Measurements from ENCODE around the gene THBS2.
"Not testable (repeated sequence)": the region's sequence is repeated elsewhere in the genome, so short reads cannot be mapped to it uniquely, and the experiment has no call there.

Gene THBS2

DNA sequence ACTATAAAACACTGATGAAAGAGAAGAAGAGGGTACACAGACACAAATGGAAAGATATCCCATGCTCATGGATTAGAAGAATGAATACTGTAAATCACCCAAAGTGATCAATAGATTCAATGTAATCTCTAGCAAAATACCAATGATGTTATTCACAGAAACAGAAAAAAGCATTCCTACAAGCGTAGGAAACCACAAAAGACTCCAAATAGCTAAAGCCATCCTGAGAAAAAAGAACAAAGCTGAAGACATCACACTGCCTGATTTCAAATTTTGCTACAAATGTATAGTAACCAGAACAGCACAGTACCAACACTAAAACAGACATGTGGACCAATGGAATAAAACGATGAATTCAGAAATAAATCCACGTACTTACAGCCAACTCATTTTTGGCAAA, 43.0 kb downstream of the THBS2 start:
- no peak for DNase-seq (ENCODE audit: low read depth)

DNA sequence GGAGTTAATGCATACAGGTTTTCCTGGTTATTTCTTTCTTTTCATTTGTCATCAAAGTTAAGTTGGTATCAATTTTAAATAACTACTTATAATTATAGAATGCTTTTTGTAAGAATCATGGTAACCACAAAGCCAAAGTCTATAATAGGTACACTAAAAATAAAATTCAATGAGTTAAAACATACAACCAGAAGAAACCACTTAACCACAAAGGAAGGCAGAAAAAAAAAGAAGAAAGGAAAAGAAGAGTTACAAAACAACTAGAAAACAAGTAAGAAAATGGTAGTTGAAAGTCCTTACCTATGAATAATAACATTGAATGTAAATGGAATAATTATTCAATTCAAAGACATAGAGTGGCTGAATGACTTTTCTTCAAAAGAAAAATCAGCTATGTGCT, 45.6 kb downstream of the THBS2 start:
- DNase-seq (ENCODE audit: low read depth) = no peak

DNA sequence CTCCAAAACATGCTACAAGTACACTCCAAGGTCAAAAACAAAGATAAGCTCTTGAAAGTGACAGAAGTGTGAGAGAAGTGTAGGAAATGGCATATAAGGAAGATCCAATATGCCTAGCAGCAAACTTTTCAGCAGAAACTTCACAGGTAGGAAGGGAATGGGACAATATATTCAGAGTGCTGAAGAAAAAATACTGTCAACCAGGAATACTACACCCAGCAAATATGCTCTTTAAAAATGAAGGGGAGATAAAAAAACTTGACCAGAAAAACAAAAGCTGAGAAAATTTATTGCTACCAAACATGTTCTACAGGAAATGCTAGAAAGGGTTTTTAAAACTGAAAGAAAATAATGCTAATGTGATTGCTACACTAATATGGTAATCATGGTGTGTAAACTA, 46.2 kb downstream of the THBS2 start:
- no peak for DNase-seq (ENCODE audit: low read depth)

DNA sequence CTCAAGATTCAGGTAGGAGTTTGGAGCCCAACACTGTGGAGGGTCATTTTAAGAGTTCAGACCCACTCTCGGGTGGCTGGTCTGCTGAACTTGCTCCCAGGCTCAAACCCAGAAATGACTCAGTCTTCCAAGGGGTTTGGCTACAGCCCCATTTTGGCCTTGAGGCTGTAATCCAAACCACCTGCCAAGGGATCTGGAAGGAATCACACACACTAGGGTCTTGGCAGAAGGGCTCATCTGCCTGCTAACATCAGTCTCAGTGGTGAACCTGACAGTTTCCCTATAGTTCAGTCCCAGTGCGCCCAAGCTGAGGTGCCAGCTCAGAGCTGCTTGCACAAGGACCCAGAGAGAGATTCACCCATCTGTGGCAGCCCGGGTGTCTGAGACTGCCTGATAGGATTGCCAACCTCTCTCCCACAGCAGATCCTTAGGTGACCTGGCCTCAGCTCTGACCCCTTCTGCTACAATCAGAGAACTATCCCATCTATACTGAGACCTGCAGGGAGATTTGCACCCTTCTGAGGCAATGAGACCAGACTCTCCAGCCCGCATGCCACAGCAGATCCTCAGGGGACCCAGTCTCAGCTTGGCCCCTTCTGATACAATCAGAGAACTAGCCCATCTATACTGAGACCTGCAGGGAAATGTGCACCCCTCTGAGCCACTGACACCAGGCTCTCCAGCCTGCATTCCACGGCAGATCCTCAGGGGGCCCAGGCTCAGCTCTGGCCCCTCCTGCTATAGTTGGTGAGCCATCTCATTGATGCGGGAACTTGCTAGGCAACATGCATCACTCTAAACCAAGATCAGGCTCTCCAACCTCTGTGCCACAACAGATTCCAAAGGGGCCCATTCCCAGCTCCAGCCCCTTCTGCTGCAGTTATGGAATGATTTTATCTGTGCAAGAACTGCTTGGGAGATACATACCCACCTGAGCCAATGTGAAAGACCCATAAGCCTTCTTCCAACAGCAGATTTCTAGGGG, 48.2 kb downstream of the THBS2 start:
- no peak for DNase-seq (ENCODE audit: low read depth)

DNA sequence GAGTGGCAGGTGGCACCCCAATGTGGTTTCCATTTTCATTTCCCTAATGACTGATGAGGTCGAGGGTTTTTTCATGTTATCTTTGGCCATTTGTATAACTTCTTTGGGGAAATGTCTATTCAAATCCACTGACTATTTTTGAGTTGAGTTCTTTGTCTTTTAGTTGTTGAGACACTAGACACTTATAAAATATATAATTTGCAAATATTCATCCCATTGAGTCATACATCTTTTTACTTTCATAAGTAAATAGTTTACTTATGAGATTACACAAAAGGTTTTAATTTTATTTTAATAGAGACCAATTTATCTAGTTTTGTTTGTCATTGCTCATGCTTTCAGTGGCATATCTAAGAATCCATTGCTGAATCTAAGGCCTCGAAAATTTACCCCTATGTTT, 49.5 kb downstream of the THBS2 start:
- no peak for DNase-seq (ENCODE audit: low read depth)

DNA sequence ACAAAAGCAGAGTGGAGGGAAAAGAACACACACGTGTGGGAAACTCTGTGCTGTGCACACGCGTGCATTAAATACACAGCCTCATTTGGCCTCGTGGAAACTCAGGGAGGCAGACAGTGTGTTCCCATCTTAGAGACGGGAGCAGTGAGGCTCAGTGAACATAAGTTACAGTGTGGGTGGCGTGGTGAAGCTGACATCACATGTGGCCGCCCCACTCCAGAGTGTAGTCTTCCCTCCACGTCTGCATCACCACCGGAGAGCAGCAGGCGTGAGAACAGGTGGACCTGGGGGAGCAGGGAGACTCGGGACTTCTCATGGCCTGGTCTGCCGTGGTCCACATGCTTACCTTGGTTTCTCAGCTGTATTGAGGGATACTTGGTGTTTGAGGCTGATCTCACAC, 51.7 kb downstream of the THBS2 start:
- DNase-seq (ENCODE audit: low read depth) = no peak

DNA sequence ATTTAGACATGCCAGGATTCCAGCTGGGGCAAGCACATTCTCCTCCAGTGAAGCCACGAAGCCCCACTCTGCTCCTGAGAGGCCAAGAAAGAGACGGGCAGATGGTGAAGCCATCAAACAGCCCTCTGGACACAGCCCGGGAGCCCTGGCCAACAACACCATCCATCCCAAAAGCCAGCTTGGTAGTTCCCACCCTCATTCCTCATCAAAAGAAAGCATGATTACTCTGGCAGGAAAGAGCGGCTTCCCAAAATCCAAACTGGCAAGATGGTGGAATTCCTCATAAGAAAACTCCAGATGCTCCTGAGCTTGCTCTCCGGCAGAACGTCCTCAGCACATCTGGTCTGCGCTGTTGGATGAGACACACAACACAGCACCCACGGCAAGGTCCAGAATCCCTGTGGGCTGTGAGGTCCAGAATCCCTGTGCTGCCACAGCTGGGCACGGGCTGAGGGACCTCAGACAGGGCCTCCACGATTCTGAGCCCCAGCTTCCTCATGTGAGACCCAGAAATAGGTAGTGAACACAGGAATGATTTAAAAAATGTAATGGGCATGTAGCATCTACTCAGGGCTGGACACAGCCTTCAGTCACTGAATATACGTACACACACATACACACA, 52.6 kb downstream of the THBS2 start:
- DNase-seq (ENCODE audit: low read depth) = no peak

DNA sequence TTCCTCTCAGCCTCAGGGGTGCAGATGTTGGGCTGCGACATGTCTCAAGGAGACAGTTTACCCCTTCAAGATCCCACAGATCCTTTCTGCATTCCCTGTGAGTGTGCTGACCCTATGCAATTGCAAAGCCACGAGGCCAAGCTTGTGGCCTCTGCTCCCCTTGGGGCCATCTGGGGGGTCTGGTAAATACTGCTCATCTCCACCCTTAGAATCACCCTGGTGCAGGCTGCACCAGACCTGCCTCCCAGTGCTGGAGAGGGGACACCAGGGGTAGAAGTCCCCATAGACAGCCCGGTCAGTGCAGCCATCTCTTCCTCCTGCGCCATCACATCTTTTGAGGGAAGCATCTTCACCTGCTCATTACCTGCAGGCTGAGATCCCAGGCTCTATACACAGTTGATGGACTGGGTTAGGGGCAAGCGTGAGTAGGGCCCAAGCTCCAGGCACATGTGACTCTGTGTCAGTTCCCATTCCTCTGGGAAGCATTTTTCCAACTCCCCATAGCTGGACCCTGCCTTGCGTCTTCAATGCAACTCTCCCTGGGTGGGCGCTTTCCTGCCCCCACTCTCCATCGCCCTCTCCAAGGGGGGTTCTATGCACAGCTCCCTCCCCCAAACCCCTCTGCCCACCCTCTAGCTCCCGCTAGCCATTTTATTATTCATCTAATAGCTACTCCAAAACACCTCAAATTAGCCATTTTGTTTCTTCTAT, 53.9 kb downstream of the THBS2 start:
- DNase-seq (ENCODE audit: low read depth) = no peak

DNA sequence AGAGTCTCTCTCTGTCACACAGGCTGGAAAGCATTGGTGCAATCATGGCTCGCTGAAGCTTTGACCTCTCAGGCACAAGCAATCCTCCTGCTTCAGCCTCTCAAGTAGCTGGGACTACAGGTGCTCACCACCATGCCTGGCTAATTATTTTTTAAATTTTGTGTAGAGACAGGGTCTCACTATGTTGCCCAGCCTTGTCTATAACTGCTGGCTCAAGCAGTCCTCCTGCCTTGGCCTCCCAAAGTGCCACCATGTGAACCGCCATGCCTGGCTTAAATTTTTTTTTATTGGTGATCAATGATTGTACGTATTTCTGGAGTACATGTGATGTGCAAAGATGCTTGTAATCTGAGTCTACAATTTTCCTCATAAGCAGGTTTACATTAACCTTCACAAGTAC, 54.8 kb downstream of the THBS2 start:
- no peak for DNase-seq (ENCODE audit: low read depth)

DNA sequence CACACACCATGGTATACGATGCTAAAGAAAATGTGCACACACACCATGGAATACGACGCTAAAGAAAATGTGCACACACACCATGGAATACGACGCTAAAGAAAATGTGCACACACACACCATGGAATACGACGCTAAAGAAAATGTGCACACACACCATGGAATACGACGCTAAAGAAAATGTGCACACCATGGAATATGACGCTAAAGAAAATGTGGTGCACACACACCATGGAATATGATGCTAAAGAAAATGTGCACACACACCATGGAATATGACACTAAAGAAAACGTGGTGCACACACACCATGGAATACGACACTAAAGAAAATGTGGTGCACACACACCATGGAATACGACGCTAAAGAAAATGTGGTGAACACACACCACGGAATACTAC, 55.7 kb downstream of the THBS2 start:
- DNase-seq (ENCODE audit: low read depth) = not testable (repeated sequence)

DNA sequence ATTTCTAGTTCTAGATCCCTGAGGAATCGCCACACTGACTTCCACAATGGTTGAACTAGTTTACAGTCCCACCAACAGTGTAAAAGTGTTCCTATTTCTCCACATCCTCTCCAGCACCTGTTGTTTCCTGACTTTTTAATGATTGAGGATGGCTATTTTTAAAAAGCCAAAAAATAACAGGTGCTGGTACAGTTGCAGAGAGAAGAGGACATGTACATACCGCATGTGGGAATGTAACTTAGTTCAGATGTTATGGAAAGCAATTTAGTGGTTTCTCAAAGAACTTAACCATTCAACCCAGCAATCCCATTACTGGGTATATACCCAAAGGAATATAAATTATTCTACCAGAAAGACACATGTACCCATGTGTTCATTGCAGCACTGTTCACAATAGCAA, 57.4 kb downstream of the THBS2 start:
- not testable (repeated sequence) for DNase-seq (ENCODE audit: low read depth)

DNA sequence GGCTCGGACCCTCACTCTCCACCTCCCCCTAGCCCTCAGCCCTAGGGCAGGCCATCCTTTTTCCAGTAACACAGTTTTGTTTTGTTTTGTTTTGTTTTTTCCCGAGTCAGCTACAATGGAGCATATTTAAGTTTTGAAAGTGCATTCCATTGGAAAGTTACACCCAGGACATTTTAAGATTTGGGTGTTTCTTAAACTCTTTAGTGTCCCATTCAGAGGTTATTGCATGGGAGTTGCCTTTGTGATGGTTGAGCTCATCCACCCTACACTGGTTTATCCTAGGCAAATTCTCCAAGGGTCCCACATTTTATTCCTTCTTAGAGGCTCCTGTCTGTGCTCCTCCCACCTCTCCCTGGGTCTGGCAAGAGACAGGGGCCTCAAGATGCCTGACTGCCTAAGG, 58.9 kb downstream of the THBS2 start:
- DNase-seq (ENCODE audit: low read depth) = no peak

DNA sequence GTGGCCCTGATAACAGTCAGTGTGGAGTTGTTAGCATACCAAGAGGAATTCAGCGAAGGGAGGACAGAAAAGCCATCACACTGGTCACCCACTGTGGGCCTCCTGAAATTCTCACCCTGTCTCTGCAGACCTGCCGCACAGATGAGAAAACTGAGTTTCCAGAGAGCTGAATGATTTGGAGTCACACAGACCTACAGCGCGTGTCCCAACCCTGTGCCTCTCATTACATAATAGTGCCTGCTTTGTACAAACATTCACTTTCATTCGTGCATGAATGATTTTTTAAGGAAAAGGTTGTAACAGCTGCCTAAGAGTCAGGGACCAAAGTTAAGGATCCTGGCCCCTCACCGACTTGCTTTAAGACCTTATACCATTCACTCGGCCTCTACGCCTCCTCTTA, 62.7 kb downstream of the THBS2 start:
- no peak for DNase-seq (ENCODE audit: low read depth)

DNA sequence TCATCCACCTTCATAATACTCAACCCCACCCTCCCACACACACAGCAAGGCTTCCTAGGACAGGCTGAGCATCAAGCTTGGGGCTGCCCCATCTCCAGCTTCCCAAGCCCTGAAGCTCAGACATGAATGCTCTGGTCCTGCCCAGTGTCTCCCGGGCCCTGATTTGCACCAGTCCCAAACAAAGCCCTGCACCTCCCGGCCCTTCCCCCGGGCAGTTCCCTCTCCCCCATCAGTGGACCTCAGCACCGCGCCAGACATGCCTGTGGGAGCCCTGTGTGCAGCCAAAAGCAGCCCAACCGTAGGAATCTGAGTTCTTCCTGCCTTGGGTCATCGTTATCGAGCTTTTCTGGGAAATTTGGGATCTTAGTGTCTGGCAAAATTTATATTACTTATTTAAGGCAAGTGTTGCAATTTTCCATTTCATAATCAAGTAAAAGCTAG, 63.5 kb downstream of the THBS2 start:
- DNase-seq (ENCODE audit: low read depth) = no peak

DNA sequence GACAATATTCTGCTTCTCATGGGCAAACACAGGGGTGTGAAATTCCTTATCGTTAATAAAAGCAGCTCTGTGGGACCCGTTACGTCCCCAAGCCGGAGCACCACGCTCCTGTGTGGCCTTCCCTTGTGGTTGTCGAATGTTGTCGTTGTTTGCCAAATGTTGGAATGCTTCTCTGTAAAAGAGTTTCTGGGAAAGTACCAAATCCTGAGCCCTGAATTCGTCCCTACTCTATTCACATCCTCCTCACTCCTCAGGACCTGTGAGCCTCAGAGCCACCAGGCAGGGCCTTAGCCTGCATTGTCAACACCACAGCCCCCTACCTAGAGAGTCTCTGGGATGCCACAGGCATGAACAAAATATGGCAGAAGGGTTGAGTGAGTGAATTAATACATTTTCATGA, 64.0 kb downstream of the THBS2 start:
- no peak for DNase-seq (ENCODE audit: low read depth)

DNA sequence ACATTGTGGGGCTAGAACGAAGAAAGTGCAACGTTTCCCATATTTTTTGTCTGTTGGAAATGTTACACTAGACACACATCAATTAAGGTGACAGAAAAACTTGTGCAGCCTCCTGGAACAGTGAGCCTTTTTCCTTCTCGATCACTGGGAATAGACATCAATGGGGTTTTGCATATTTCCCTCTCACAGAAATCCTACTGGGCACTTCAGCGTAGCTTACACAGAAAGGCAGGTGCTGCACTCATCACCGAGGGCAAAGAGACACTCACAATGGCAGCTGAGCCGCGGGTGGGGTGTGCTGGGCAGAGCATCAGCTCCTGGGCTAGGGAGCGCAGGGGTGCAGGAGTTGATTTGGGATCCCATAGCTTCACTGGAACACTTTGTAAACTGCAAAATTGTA, 64.5 kb downstream of the THBS2 start:
- DNase-seq (ENCODE audit: low read depth) = no peak

DNA sequence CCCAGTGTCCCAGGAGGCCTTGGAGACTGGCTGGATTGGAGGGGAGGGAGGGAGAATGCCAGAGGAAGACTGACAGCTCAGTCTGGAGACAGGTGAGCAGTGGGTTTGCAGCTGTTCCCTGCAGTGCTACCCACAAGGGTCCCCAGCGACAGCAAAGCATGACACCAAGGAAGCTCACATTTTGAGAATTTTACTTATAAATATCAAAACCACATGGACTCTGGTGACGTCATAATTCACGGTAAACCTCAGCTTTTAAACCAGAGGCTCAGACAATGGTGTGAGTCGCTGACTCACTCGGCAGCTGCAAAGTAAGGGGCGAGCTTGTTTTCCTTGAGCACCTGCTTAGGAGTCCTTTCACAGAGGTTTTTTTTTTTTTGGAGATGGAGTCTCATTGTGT, 65.2 kb downstream of the THBS2 start:
- DNase-seq (ENCODE audit: low read depth) = no peak

DNA sequence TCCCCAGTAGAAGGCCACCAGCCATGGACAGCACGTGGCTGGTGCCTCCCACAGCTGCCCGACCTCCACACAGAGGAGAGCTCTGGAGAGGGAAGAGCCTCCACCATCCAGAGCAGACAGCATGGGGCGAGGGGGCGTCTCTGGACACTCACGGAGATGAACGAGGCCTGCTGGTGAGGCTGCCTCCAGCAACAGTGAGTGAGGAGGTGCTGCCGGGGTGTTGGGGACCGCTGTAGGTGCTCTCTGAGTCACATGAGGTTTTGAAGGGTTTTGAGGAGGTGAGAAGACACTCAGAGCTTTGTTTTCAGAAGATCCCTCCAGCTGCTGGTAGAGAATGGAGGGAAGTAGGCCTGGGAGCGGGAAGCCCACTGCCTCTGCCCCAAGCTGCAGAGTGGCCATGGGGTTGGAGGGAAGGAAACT, 65.6 kb downstream of the THBS2 start:
- DNase-seq (ENCODE audit: low read depth) = no peak

DNA sequence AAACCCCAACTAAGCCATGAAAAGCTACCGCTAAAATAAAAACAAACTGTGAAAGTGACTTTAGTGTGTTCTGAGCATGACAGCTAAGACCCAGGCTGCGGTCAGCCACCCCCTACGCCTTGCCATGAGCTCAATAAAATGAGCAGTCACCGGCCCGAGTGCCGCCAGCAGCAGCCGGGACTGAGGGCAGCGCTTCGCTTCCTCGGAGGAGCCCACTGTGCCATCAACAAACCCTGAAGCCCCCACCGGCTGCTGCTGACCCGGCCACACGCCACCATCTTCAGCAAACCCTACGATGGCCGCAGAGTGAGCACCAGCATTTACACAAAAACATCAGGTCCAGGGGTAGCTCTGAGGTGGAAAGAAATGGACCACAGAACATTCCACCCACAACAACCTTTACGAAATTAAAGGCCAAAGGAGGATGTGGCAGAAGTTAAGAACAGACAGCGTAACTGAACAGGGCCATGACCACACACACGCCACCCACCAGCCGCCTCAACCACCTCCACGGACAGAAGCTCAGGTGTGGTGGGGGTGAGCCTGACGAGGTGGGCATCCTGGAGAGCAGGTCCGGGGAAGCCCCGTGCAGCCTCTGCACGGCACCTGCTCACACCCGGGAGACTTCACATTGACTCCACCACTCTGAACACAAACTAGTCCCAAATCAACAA, 67.0 kb downstream of the THBS2 start:
- DNase-seq (ENCODE audit: low read depth) = no peak

DNA sequence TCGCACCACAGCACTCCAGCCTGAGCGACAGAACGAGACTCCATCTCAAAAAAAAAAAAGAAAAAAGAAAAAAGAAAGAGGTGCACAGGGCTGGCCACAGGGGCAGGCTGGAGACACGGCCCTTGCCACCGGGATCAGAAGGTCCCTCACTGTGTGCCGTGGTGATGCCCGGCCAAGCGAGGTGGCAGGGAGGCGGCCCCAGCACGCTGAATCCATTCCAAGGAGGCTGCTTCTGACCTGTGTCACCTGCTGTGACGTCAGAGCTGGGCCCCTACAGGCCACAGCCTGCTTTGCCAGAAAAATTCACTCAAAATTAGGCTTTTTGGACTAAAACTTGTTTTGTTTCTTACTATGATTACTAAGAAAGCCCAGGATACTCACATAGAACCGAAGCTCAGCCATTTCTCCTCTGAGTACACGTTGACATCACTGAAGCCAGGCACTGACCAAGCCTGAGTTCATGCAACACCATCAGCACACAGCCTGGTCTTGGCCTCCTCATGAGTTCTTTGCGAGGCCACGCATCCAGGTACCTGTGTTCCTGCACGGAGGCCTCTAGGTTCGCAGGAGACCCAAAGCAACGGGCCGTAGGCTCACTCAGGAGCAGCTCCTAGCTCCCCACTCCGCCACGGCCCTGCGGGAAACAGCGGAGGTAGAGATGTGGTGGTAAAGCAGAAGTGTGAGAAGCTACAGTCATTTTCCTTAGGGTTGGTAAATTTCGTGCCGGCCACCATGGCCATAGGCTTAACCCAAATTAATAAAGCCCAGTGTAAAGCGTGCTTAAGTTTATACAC, 67.8 kb downstream of the THBS2 start:
- DNase-seq (ENCODE audit: low read depth) = no peak

DNA sequence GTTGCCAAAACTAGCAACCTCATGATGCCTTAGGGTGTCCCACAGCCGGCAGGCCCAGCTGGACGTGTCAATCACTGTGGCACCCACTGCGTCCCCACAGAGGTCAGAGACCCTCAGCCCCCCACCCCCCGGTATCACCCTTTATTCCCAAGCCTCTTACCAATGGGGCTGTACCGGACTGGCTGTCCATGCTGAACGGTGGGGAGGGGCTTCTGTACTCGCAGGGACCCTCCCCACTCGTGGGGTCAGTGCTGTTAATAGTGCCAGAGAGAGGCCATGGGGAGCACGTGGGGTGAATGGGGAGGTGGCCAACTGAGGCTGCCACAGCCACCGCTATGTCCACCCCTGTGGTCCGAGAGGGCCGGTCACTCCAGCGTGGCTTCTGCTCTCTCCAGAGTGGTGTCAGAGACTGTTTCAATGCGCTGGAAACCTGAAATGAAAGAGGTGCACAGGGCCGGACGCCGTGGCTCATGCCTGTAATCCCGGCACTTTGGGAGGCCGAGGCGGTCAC, 68.6 kb downstream of the THBS2 start:
- no peak for DNase-seq (ENCODE audit: low read depth)

Measured in stimulated activated CD8-positive, alpha-beta memory T cell treated with anti-CD3 and anti-CD28 coated beads, Interleukin-12 subunit alpha, Interleukin-12 subunit beta, amount 100 ng/mL, for 1 hour (primary cell).